OCI-LY3 (cell line): ENCODE data around the gene MAP1LC3C.

Source experiments
- H2AFZ ChIP-seq: fragments of 200-600, 300-600 bp; shearing (Covaris generic); 2 replicates; pipeline ENCODE4 v1.6.0; 2014; ENCODE audit warnings: antibody characterized with exemption, low read depth, low read length
- H3K27ac ChIP-seq: fragments of 200-600, 300-600 bp; sonication (generic); 2 replicates; pipeline ENCODE4 v1.5.1; 2014; ENCODE audit warnings: mild to moderate bottlenecking, low read length, moderate library complexity, mixed read lengths
- H3K27me3 ChIP-seq: fragments of 200-600, 300-600 bp; sonication (generic); 2 replicates; pipeline ENCODE4 v1.6.1; 2014; ENCODE audit warnings: low read depth, low read length, mixed read lengths
- H3K36me3 ChIP-seq: fragments of 200-600, 300-600 bp; sonication (generic); replicated peaks from 2 replicates; pipeline ENCODE3; 2014; ENCODE audit warnings: low read depth, low read length, mixed read lengths
- H3K4me1 ChIP-seq: fragments of 300-600, 200-600 bp; sonication (generic); 2 replicates; pipeline ENCODE4 v1.6.1; 2014; ENCODE audit warnings: low read length, mixed read lengths
- H3K4me2 ChIP-seq: fragments of 200-600, 300-600 bp; sonication (generic); 2 replicates; pipeline ENCODE4 v1.6.1; 2014; ENCODE audit warnings: low read length, mixed read lengths
- H3K4me3 ChIP-seq: fragments of 300-600, 200-600 bp; sonication (generic); 2 replicates; pipeline ENCODE4 v1.5.1; 2014; ENCODE audit warnings: antibody characterized with exemption, mild to moderate bottlenecking, low read length, moderate library complexity
- H3K79me2 ChIP-seq: fragments of 300-600, 200-600 bp; shearing (Covaris generic); 2 replicates; pipeline ENCODE4 v1.6.1; 2014; ENCODE audit warnings: mild to moderate bottlenecking, low read length, mixed read lengths
- H3K9ac ChIP-seq: fragments of 300-600, 200-600 bp; shearing (Covaris generic); 2 replicates; pipeline ENCODE4 v1.6.0; 2014; ENCODE audit warnings: mild to moderate bottlenecking, low read length, moderate library complexity
- H3K9me3 ChIP-seq: fragments of 200-600, 300-600 bp; shearing (Covaris generic); 2 replicates; pipeline ENCODE4 v1.6.1; 2014; ENCODE audit warnings: low read length, mixed read lengths; ENCODE audit not compliant: insufficient read depth
- H4K20me1 ChIP-seq: fragments of 200-600, 300-600 bp; sonication (generic); 2 replicates; pipeline ENCODE4 v1.6.1; 2016; ENCODE audit warnings: low read length, mixed read lengths; ENCODE audit not compliant: insufficient read depth
- CTCF ChIP-seq: fragments of 200-600, 300-600 bp; sonication (generic); IDR thresholded peaks from 2 replicates; pipeline ENCODE4 v1.5.1; 2014; ENCODE audit warnings: antibody characterized with exemption, low read length, low read depth
- EZH2phosphoT487 ChIP-seq: fragments of 200-600 bp; shearing (Covaris generic); IDR thresholded peaks from 2 replicates; pipeline ENCODE4 v1.6.1; 2018; ENCODE audit warnings: antibody characterized with exemption, mixed run types, low read depth

MAP1LC3C gene

GRCh38 chr1:241962153-241962552, 36.7 kb downstream of the MAP1LC3C start:
- Histone ChIP-seq H3K27ac (no peak overlapping the region), H4K20me1 (no peaks in the 10 kb centered on the region), H2AFZ (no peak overlapping the region), H3K27me3 (no peaks in the 10 kb centered on the region), H3K36me3 (no peaks in the 10 kb centered on the region), H3K4me1 (no peaks in the 10 kb centered on the region), H3K9me3 (no peaks in the 10 kb centered on the region), H3K4me2 (no peak overlapping the region), H3K4me3 (no peak overlapping the region), H3K9ac (no peak overlapping the region), H3K79me2 (no peaks in the 10 kb centered on the region)
- no peak for TF ChIP-seq CTCF
- no peak for TF ChIP-seq EZH2phosphoT487

GRCh38 chr1:241957692-241958494, 41.0 kb downstream of the MAP1LC3C start, which contains the start of gene BECN2:
Gene BECN2 (plus strand): TSS chr1:241957767. CDS start chr1:241957767, 0 bp downstream.
- Histone ChIP-seq H3K9me3 (no peaks in the 10 kb centered on the region), H3K9ac (no peak within 1 kb of the TSS), H4K20me1 (no peaks in the 10 kb centered on the region), H2AFZ (no peak within 1 kb of the TSS), H3K27ac (no peak within 1 kb of the TSS), H3K27me3 (no peaks in the 10 kb centered on the region), H3K79me2 (no peaks in the 10 kb centered on the region), H3K4me2 (no peak within 1 kb of the TSS), H3K36me3 (no peaks in the 10 kb centered on the region), H3K4me3 (no peak within 1 kb of the TSS), H3K4me1 (no peaks in the 10 kb centered on the region)
- no peak for TF ChIP-seq EZH2phosphoT487
- TF ChIP-seq CTCF = no peak

GRCh38 chr1:241950390-241950789, 48.5 kb downstream of the MAP1LC3C start:
- Histone ChIP-seq H3K9me3 (no peaks in the 10 kb centered on the region), H3K4me3 (no peak overlapping the region), H3K4me2 (no peak overlapping the region), H3K79me2 (no peaks in the 10 kb centered on the region), H4K20me1 (no peaks in the 10 kb centered on the region), H3K9ac (no peak overlapping the region), H3K4me1 (no peaks in the 10 kb centered on the region), H3K27me3 (no peaks in the 10 kb centered on the region), H3K27ac (no peak overlapping the region), H3K36me3 (no peaks in the 10 kb centered on the region), H2AFZ (no peak overlapping the region)
- no peak for TF ChIP-seq EZH2phosphoT487
- TF ChIP-seq CTCF = no peak

- Histone ChIP-seq H3K9ac (no peak overlapping the region), H3K4me3 (no peak overlapping the region), H3K79me2 (no peaks in the 10 kb centered on the region), H4K20me1 (no peaks in the 10 kb centered on the region), H2AFZ (no peak overlapping the region), H3K27me3 (no peaks in the 10 kb centered on the region), H3K4me1 (no peaks in the 10 kb centered on the region), H3K4me2 (no peak overlapping the region), H3K36me3 (no peaks in the 10 kb centered on the region), H3K9me3 (no peaks in the 10 kb centered on the region), H3K27ac (no peak overlapping the region)
- no peak for TF ChIP-seq EZH2phosphoT487
- TF ChIP-seq CTCF = no peak
Observed at GRCh38 chr1:241947354-241947753, 51.5 kb downstream of the MAP1LC3C start.
